Right renal cortex interstitium (tissue), 3 donors: ENCODE results near the gene ATXN2. TPM values are rescaled to one million over a fixed set of nuclear protein-coding genes. Genes with fewer than 3 reads are reported as not detected.

Source experiments
- DNase-seq, 3 donors: peaks; one replicate each; pipeline ENCODE4 v3.0.0-alpha.2; 2013; ENCODE audit warnings: low read depth in 3 of 3, low spot score in 2 of 3
- polyA plus RNA-seq, 3 donors: library from polyadenylated mRNA; unstranded; fragments of 120-200 nt; gene quantifications; one replicate each; pipeline ENCODE4 v1.2.1, GENCODE V29; 2013; ENCODE audit not compliant: insufficient read length in 3 of 3

Gene ATXN2
- polyA plus RNA-seq, 3 donors: 61.8 to 75.3 (median 66.4) TPM

- no peak for DNase-seq
Measured at GRCh38 chr12:111440631-111441030, 158.5 kb downstream of the ATXN2 start.

GRCh38 chr12:111440152-111440551 lies 159.0 kb downstream of the ATXN2 start:
- no peak for DNase-seq

GRCh38 chr12:111439657-111440151 lies 159.4 kb downstream of the ATXN2 start:
- no peak for DNase-seq

- DNase-seq: no peak
Measured at GRCh38 chr12:111438481-111438880, 160.6 kb downstream of the ATXN2 start.

- no peak for DNase-seq
Measured at GRCh38 chr12:111437816-111438454, 161.2 kb downstream of the ATXN2 start.

- DNase-seq: no peak
Measured at GRCh38 chr12:111436811-111437210, 162.3 kb downstream of the ATXN2 start.

GRCh38 chr12:111436266-111436665 lies 162.8 kb downstream of the ATXN2 start:
- no peak for DNase-seq

GRCh38 chr12:111435661-111436201 lies 163.4 kb downstream of the ATXN2 start:
- no peak for DNase-seq

- peak in 1 of 3 donors; percentile 35 for DNase-seq
Measured at GRCh38 chr12:111434680-111435338, 164.3 kb downstream of the ATXN2 start.

- DNase-seq: no peak
Measured at GRCh38 chr12:111434049-111434448, 165.1 kb downstream of the ATXN2 start.

GRCh38 chr12:111431772-111432171 lies 167.3 kb downstream of the ATXN2 start:
- DNase-seq: no peak

- no peak for DNase-seq
Measured at GRCh38 chr12:111430433-111431353, 168.4 kb downstream of the ATXN2 start.

GRCh38 chr12:111429828-111430432 lies 169.2 kb downstream of the ATXN2 start:
- no peak for DNase-seq

GRCh38 chr12:111428728-111429175 lies 170.4 kb downstream of the ATXN2 start:
- no peak for DNase-seq

GRCh38 chr12:111428081-111428727 lies 170.9 kb downstream of the ATXN2 start:
- DNase-seq: no peak

GRCh38 chr12:111427417-111428074 lies 171.6 kb downstream of the ATXN2 start:
- no peak for DNase-seq

GRCh38 chr12:111426344-111427185 lies 172.6 kb downstream of the ATXN2 start:
- DNase-seq: no peak

GRCh38 chr12:111425655-111426054 lies 173.5 kb downstream of the ATXN2 start:
- DNase-seq: no peak
